K562 (cell line): ENCODE measurements around the gene ST6GAL1. TPM values are rescaled to one million over a fixed set of nuclear protein-coding genes. Genes with fewer than 3 reads are reported as not detected.

ENCODE experiments used
- HDAC2 ChIP-seq: fragments of 450-650 bp; IDR thresholded peaks from 2 replicates; pipeline ENCODE4 v1.6.1; 2016; ENCODE audit warnings: mild to moderate bottlenecking
- HOXB6 ChIP-seq: fragments of 250-450 bp; sonication (Bioruptor Pico); IDR thresholded peaks from 2 replicates; pipeline ENCODE4 v1.5.1; 2022; ENCODE audit warnings: mild to moderate bottlenecking, borderline replicate concordance
- JUN ChIP-seq, 2 experiments: sonication (generic) in 1 of 2; formaldehyde crosslinking in 1 of 2; IDR thresholded peaks; 2 replicates each; pipeline versions ENCODE4 v1.6.1 to v1.8.0; 2012 to 2022; ENCODE audit warnings: borderline replicate concordance in 2 of 2, mild to moderate bottlenecking in 2 of 2, improper control_type of control experiment in 1 of 2, low read depth in 1 of 2, low read length in 1 of 2, missing genetic modification reagents in 1 of 2
- JUND ChIP-seq, 2 experiments: IDR thresholded peaks; 2 replicates in 1 of 2; 3 replicates in 1 of 2; pipeline ENCODE4 v1.6.1; 2011; ENCODE audit warnings: borderline replicate concordance in 2 of 2, low read depth in 2 of 2, low read length in 2 of 2, improper control_type of control experiment in 1 of 2, missing biosample characterization in 1 of 2, missing genetic modification characterization in 1 of 2, missing genetic modification reagents in 1 of 2
- MAFG ChIP-seq: fragments of 450-650 bp; conservative IDR thresholded peaks from 2 replicates; pipeline ENCODE4 v1.6.1; 2016; ENCODE audit warnings: missing genetic modification characterization, missing compliant biosample characterization
- MTA2 ChIP-seq: fragments of 450-650 bp; IDR thresholded peaks from 2 replicates; pipeline ENCODE4 v1.6.1; 2016; ENCODE audit warnings: low read depth
- PURB ChIP-seq: sonication (generic); formaldehyde crosslinking; IDR thresholded peaks from 2 replicates; pipeline ENCODE4 v1.9.0; 2021; ENCODE audit warnings: low read depth, mild to moderate bottlenecking, missing genetic modification reagents
- RBM22 ChIP-seq: fragments of 200-400 bp; formaldehyde crosslinking; IDR thresholded peaks from 2 replicates; pipeline ENCODE4 v1.6.1; 2018; ENCODE audit warnings: low read length, low read depth; ENCODE audit not compliant: poor library complexity, severe bottlenecking
- SREBF1 ChIP-seq: fragments of 150-350 bp; IDR thresholded peaks from 2 replicates; pipeline ENCODE4 v1.6.1; 2014; ENCODE audit warnings: antibody characterized with exemption, low read depth, low read length, borderline replicate concordance
- ZNF445 ChIP-seq: fragments of 250-450 bp; sonication (Bioruptor Pico); IDR thresholded peaks from 2 replicates; pipeline ENCODE4 v1.4.0; 2020; ENCODE audit warnings: low read depth, mild to moderate bottlenecking, moderate library complexity
- polyA plus RNA-seq, 8 experiments: library from polyadenylated mRNA; depleted of rRNA in 4 of 8; stranded (reverse) in 5 of 8; unstranded in 3 of 8; fragments of >200 nt; fragmentation: Nextera tagmentation in 2 of 8; fragmentation: Illumina TruSeq in 1 of 8; extraction: Ambion mirVana in 2 of 8; extraction: Trizol in 1 of 8; gene quantifications; 2 replicates each; pipeline versions ENCODE4 v1.2.1 to v1.2.3, GENCODE V29; 2011 to 2014; ENCODE audit warnings: inconsistent platforms in 1 of 8, missing spikeins in 1 of 8
- total RNA-seq, 7 experiments: library from RNA; depleted of rRNA in 6 of 7; stranded (reverse); fragments of >200 nt in 6 of 7; fragmentation: Illumina TruSeq in 2 of 7; extraction: Trizol in 2 of 7; gene quantifications; 2 replicates each; pipeline versions ENCODE4 v1.2.1 to v1.2.3, GENCODE V29; 2011 to 2021; ENCODE audit warnings: low replicate concordance in 1 of 7
- TF ChIP-seq, protein P1 (sequence below): fragments of 200-800 bp; sonication (Bioruptor generic); IDR thresholded peaks from 2 replicates; pipeline ENCODE4 v1.6.1; 2017; ENCODE audit warnings: missing genetic modification characterization, missing compliant biosample characterization
- TF ChIP-seq, protein P2 (sequence below): fragments of 250-450 bp; sonication (Bioruptor Pico); IDR thresholded peaks from 2 replicates; pipeline ENCODE4 v1.4.0; 2020; ENCODE audit warnings: mild to moderate bottlenecking
- TF ChIP-seq, protein P3 (sequence below): fragments of 450-650 bp; IDR thresholded peaks from 2 replicates; pipeline ENCODE4 v1.6.1; 2016; ENCODE audit warnings: antibody characterized with exemption
- TF ChIP-seq, protein P4 (sequence below), 2 experiments: IDR thresholded peaks in 1 of 2; conservative IDR thresholded peaks in 1 of 2; 2 replicates each; pipeline ENCODE4 v1.6.1; 2016; ENCODE audit warnings: low read depth in 2 of 2, mild to moderate bottlenecking in 1 of 2, missing compliant biosample characterization in 1 of 2, missing genetic modification characterization in 1 of 2, moderate library complexity in 1 of 2

The ST6GAL1 gene
- total and polyA plus RNA-seq, 9 of the 15 experiments (the other 6 are each of a cell fraction or from before 2014, with no cell fraction given), result 31.9 to 145 (median 71.0) TPM

DNA sequence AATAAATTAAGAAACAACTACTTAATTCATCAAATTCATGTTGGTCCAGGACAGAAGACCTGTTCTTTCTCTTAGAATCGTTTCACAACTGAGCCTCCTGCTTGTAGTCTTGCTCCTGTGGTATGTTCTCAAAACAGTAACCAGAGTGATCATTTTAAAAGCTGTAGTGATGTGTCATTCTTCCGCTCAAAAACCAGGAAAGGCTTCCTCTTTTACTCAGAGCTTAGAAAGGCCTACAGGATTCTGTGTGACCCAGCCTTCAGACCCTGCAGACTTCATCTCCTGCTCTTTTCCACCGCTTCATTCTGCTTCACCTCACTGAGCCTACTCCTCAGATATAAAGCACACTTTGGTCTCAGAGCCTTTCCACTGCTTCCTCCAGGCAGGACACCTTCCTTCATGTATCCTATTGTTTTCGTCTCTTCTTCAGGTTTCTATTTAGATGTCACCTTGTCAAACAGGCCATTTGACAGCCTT is 22.7 kb downstream of the ST6GAL1 start (continued):
- TF ChIP-seq, protein P1, sequence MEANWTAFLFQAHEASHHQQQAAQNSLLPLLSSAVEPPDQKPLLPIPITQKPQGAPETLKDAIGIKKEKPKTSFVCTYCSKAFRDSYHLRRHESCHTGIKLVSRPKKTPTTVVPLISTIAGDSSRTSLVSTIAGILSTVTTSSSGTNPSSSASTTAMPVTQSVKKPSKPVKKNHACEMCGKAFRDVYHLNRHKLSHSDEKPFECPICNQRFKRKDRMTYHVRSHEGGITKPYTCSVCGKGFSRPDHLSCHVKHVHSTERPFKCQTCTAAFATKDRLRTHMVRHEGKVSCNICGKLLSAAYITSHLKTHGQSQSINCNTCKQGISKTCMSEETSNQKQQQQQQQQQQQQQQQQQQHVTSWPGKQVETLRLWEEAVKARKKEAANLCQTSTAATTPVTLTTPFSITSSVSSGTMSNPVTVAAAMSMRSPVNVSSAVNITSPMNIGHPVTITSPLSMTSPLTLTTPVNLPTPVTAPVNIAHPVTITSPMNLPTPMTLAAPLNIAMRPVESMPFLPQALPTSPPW, result no peak
- TF ChIP-seq RBM22 (no peak), HOXB6 (CRISPR knock-in tag) (no peak), JUN (IDR thresholded peaks at IDR 0.05; ENCODE audit: borderline replicate concordance, low read depth, low read length) (no peak), JUN (CRISPR knock-in tag; IDR thresholded peaks at IDR 0.05; ENCODE audit: borderline replicate concordance) (no peak), SREBF1 (no peak), MTA2 (0 out of 2 replicates have a peak, but pooled peaks have one; percentile 6), JUND (IDR thresholded peaks at IDR 0.05; ENCODE audit: borderline replicate concordance, low read depth, low read length) (peak; percentile 47; the same call in 1 of the 2 replicates), JUND (tag; IDR thresholded peaks at IDR 0.05; ENCODE audit: borderline replicate concordance, low read depth, low read length) (peak; percentile 57; the same call in 1 of the 3 replicates), PURB (CRISPR knock-in tag) (no peak), ZNF445 (CRISPR knock-in tag) (no peak), HDAC2 (0 out of 2 replicates have a peak, but pooled peaks have one; percentile 43), MAFG (peak; percentile 29)
- TF ChIP-seq, protein P2, sequence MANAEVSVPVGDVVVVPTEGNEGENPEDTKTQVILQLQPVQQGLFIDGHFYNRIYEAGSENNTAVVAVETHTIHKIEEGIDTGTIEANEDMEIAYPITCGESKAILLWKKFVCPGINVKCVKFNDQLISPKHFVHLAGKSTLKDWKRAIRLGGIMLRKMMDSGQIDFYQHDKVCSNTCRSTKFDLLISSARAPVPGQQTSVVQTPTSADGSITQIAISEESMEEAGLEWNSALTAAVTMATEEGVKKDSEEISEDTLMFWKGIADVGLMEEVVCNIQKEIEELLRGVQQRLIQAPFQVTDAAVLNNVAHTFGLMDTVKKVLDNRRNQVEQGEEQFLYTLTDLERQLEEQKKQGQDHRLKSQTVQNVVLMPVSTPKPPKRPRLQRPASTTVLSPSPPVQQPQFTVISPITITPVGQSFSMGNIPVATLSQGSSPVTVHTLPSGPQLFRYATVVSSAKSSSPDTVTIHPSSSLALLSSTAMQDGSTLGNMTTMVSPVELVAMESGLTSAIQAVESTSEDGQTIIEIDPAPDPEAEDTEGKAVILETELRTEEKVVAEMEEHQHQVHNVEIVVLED (CRISPR knock-in tag), result no peak
- TF ChIP-seq, protein P3, sequence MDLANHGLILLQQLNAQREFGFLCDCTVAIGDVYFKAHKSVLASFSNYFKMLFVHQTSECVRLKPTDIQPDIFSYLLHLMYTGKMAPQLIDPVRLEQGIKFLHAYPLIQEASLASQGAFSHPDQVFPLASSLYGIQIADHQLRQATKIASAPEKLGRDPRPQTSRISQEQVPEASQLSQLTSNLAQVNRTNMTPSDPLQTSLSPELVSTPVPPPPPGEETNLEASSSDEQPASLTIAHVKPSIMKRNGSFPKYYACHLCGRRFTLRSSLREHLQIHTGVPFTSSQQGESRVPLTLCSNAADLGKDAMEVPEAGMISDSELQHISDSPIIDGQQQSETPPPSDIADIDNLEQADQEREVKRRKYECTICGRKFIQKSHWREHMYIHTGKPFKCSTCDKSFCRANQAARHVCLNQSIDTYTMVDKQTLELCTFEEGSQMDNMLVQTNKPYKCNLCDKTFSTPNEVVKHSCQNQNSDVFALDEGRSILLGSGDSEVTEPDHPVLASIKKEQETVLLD, result no peak
- TF ChIP-seq, protein P4, sequence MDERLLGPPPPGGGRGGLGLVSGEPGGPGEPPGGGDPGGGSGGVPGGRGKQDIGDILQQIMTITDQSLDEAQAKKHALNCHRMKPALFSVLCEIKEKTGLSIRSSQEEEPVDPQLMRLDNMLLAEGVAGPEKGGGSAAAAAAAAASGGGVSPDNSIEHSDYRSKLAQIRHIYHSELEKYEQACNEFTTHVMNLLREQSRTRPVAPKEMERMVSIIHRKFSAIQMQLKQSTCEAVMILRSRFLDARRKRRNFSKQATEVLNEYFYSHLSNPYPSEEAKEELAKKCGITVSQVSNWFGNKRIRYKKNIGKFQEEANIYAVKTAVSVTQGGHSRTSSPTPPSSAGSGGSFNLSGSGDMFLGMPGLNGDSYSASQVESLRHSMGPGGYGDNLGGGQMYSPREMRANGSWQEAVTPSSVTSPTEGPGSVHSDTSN (CRISPR knock-in tag; IDR thresholded peaks at IDR 0.05; ENCODE audit: low read depth), result no peak
- TF ChIP-seq, protein P4 (tag; conservative IDR thresholded peaks at IDR 0.05; ENCODE audit: low read depth), result peak; percentile 32; the same call in 1 of the 2 replicates
